GM19397 (cell line): ENCODE results near the gene SYT11.
"Not testable (repeated sequence)": the region's sequence is repeated elsewhere in the genome, so short reads cannot be mapped to it uniquely, and the experiment has no call there.

ENCODE experiments used
- ATAC-seq: cut with Tn5 transposase; IDR thresholded peaks from one replicate; pipeline ENCODE4 v1.9.1; 2021; ENCODE audit warnings: mild to moderate bottlenecking, moderate library complexity; ENCODE audit not compliant: unreplicated experiment

SYT11 gene

GRCh38 chr1:155896476-155896875 lies 37.1 kb downstream of the SYT11 start:
- not testable (repeated sequence) for ATAC-seq

GRCh38 chr1:155897746-155898145 lies 38.4 kb downstream of the SYT11 start:
- ATAC-seq, result no peak

- no peak for ATAC-seq
These were observed 39.5 kb downstream of the SYT11 start for GRCh38 chr1:155898888-155899287.

GRCh38 chr1:155899683-155900082 lies 40.3 kb downstream of the SYT11 start:
- no peak for ATAC-seq

GRCh38 chr1:155900161-155900560 lies 40.8 kb downstream of the SYT11 start:
- ATAC-seq, result no peak

GRCh38 chr1:155904261-155904660 lies 44.9 kb downstream of the SYT11 start:
- ATAC-seq, result no peak

GRCh38 chr1:155909894-155910293 lies 50.5 kb downstream of the SYT11 start:
- ATAC-seq, result no peak

- ATAC-seq, result peak; percentile 23
These were observed 51.3 kb downstream of the SYT11 start for GRCh38 chr1:155910621-155911121.

GRCh38 chr1:155911156-155912055 lies 52.0 kb downstream of the SYT11 start, which contains the start of gene RIT1:
Gene RIT1, minus strand, starts transcription at chr1:155911349. Its CDS starts 588 bp downstream, at chr1:155910761.
- ATAC-seq, result peak; percentile 73

GRCh38 chr1:155912056-155912536 lies 52.7 kb downstream of the SYT11 start:
- no peak for ATAC-seq

- no peak for ATAC-seq
These were observed 54.8 kb downstream of the SYT11 start for GRCh38 chr1:155913969-155914757.

GRCh38 chr1:155918660-155919059 lies 59.3 kb downstream of the SYT11 start:
- ATAC-seq, result no peak

- ATAC-seq, result no peak
These were observed 60.4 kb downstream of the SYT11 start for GRCh38 chr1:155919801-155920200.

GRCh38 chr1:155920717-155921116 lies 61.4 kb downstream of the SYT11 start:
- ATAC-seq, result no peak

GRCh38 chr1:155925506-155925905 lies 66.1 kb downstream of the SYT11 start:
- no peak for ATAC-seq

- ATAC-seq, result no peak
These were observed 69.7 kb downstream of the SYT11 start for GRCh38 chr1:155929057-155929456.

- not testable (repeated sequence) for ATAC-seq
These were observed 71.4 kb downstream of the SYT11 start for GRCh38 chr1:155930725-155931124.

GRCh38 chr1:155931332-155932038 lies 72.1 kb downstream of the SYT11 start:
- no peak for ATAC-seq

- no peak for ATAC-seq
These were observed 72.7 kb downstream of the SYT11 start for GRCh38 chr1:155932081-155932480.

- ATAC-seq, result no peak
These were observed 73.1 kb downstream of the SYT11 start for GRCh38 chr1:155932487-155932886.

- ATAC-seq, result no peak
These were observed 74.3 kb downstream of the SYT11 start for GRCh38 chr1:155933591-155934096.
